Progenitor cell of endocrine pancreas (in vitro differentiated cells): ENCODE results near the gene RIC8A. TPM values are rescaled to one million over a fixed set of nuclear protein-coding genes. Genes with fewer than 3 reads are reported as not detected.

Source experiments
- DNase-seq: peaks from one replicate; pipeline ENCODE4 v3.0.0; 2021; ENCODE audit warnings: low spot score; ENCODE audit not compliant: unreplicated experiment
- H3K27ac Mint-ChIP-seq: 2 replicates; pipeline ENCODE4 v1.8.0; 2021; ENCODE audit warnings: mild to moderate bottlenecking, moderate library complexity, mixed read lengths
- H3K27me3 Mint-ChIP-seq: 2 replicates; pipeline ENCODE4 v1.8.0; 2021; ENCODE audit warnings: mixed read lengths
- H3K36me3 Mint-ChIP-seq: 2 replicates; pipeline ENCODE4 v1.8.0; 2022; ENCODE audit warnings: mixed read lengths; ENCODE audit not compliant: insufficient read depth
- H3K4me1 Mint-ChIP-seq: 2 replicates; pipeline ENCODE4 v1.8.0; 2021; ENCODE audit warnings: low read depth, mixed read lengths
- H3K4me3 Mint-ChIP-seq: 2 replicates; pipeline ENCODE4 v1.8.0; 2021; ENCODE audit warnings: low read depth, mild to moderate bottlenecking, moderate library complexity, mixed read lengths
- H3K9me3 Mint-ChIP-seq: 2 replicates; pipeline ENCODE4 v1.8.0; 2021; ENCODE audit warnings: low read depth, mixed read lengths
- CTCF ChIP-seq: fragments of 200-600 bp; sonication (generic); IDR thresholded peaks from one replicate; pipeline ENCODE4 v1.5.0; 2021; ENCODE audit warnings: antibody characterized with exemption, mild to moderate bottlenecking; ENCODE audit not compliant: unreplicated experiment
- total RNA-seq: library from RNA; stranded (reverse); gene quantifications from 2 replicates; pipeline ENCODE4 v1.2.1, GENCODE V29; 2021

Gene RIC8A
- total RNA-seq, 1 donor from 2014 or later, result 88.0 TPM

GRCh38 chr11:196786-197731 lies 10.4 kb upstream of the RIC8A start:
- Mint-ChIP-seq H3K27ac (no peak overlapping the region), H3K9me3 (no peaks in the 10 kb centered on the region), H3K36me3 (no peaks in the 10 kb centered on the region), H3K4me1 (no peaks in the 10 kb centered on the region), H3K27me3 (no peaks in the 10 kb centered on the region), H3K4me3 (no peak overlapping the region)
- no peak for DNase-seq
- no peak for TF ChIP-seq CTCF

- no peaks in the 10 kb centered on the region for H3K27me3 Mint-ChIP-seq
- H3K27ac Mint-ChIP-seq, result no peak overlapping the region
- no peak overlapping the region for H3K4me3 Mint-ChIP-seq
- H3K36me3 Mint-ChIP-seq, result no peaks in the 10 kb centered on the region
- H3K4me1 Mint-ChIP-seq, result no peaks in the 10 kb centered on the region
- no peak for TF ChIP-seq CTCF
- no peaks in the 10 kb centered on the region for H3K9me3 Mint-ChIP-seq
- DNase-seq, result no peak
Measured at GRCh38 chr11:197741-198235, 9.7 kb upstream of the RIC8A start.

- DNase-seq, result no peak
- no peak for TF ChIP-seq CTCF
- no peaks in the 10 kb centered on the region for H3K9me3 Mint-ChIP-seq
- H3K27ac Mint-ChIP-seq, result no peak overlapping the region
- H3K36me3 Mint-ChIP-seq, result peaks cover 1% of the 10 kb centered on the region
- no peak overlapping the region for H3K4me3 Mint-ChIP-seq
- no peaks in the 10 kb centered on the region for H3K4me1 Mint-ChIP-seq
- no peaks in the 10 kb centered on the region for H3K27me3 Mint-ChIP-seq
Measured at GRCh38 chr11:198236-198806, 9.2 kb upstream of the RIC8A start.

- Mint-ChIP-seq H3K27ac (no peak overlapping the region), H3K36me3 (peaks cover 1% of the 10 kb centered on the region), H3K9me3 (no peaks in the 10 kb centered on the region), H3K27me3 (no peaks in the 10 kb centered on the region), H3K4me3 (no peak overlapping the region), H3K4me1 (no peaks in the 10 kb centered on the region)
- no peak for DNase-seq
- TF ChIP-seq CTCF, result no peak
Measured at GRCh38 chr11:199004-199581, 8.4 kb upstream of the RIC8A start.

GRCh38 chr11:199782-200181 lies 7.7 kb upstream of the RIC8A start:
- Mint-ChIP-seq H3K4me3 (no peak overlapping the region), H3K27me3 (no peaks in the 10 kb centered on the region), H3K4me1 (no peaks in the 10 kb centered on the region), H3K9me3 (no peaks in the 10 kb centered on the region), H3K27ac (no peak overlapping the region), H3K36me3 (peaks cover 1% of the 10 kb centered on the region)
- no peak for TF ChIP-seq CTCF
- no peak for DNase-seq
